NCI-H1092 (cell line): Measurements from ENCODE around the gene BAIAP2L2.
"Not testable (repeated sequence)": the region's sequence is repeated elsewhere in the genome, so short reads cannot be mapped to it uniquely, and the experiment has no call there.

ENCODE experiments used
- DNase-seq: peaks from one replicate; lab custom pipeline; 2025; lab: John Stamatoyannopoulos, UW

BAIAP2L2 gene

GRCh38 chr22:38037367-38038150 is 72.9 kb downstream of the BAIAP2L2 start:
- not testable (repeated sequence) for DNase-seq

- no peak for DNase-seq
Measured at GRCh38 chr22:38036392-38037062, 74.0 kb downstream of the BAIAP2L2 start.

- no peak for DNase-seq
Measured at GRCh38 chr22:38035530-38035885, 75.0 kb downstream of the BAIAP2L2 start.
